AG10803 (cell line): Measurements from ENCODE around the gene FSTL4.

Experiments
- DNase-seq: peaks from one replicate; pipeline ENCODE4 v3.0.0; 2010; ENCODE audit warnings: low read depth
- H3K4me3 ChIP-seq: 2 replicates; pipeline ENCODE4 v1.5.1; 2011; ENCODE audit warnings: mild to moderate bottlenecking, low read length, control low read depth
- TF ChIP-seq, protein P1 (sequence below): conservative IDR thresholded peaks from 2 replicates; pipeline ENCODE4 v1.5.1; 2011; ENCODE audit warnings: mild to moderate bottlenecking, low read length, control low read depth, inconsistent platforms

FSTL4 gene

DNA sequence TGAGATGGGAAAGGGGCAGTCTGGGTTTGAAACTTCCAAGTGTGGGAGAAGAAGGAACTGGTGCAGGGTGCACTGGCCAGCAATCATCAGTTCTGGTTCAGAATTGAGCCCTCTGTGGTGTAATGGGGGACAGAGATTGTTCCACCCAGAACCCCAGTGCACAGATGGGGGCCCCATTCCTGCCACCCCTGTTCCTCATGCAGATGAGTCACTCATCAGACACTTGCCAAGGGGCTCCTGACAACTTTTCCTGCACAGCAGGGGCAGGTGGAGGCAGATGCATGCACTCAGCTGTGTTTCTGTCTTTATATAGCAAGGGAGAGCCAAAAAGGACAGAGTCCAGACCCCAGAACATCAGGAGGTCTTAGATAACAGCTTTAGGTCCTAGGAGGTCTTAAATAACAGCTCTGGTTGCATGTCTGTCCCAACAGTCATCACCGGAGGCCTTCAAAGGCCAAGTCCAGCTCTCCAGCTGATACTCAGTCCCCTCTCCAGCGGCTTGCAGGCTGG lies 307.6 kb downstream of the FSTL4 start:
- no peak overlapping the region for H3K4me3 ChIP-seq
- no peak for DNase-seq
- TF ChIP-seq, protein P1, sequence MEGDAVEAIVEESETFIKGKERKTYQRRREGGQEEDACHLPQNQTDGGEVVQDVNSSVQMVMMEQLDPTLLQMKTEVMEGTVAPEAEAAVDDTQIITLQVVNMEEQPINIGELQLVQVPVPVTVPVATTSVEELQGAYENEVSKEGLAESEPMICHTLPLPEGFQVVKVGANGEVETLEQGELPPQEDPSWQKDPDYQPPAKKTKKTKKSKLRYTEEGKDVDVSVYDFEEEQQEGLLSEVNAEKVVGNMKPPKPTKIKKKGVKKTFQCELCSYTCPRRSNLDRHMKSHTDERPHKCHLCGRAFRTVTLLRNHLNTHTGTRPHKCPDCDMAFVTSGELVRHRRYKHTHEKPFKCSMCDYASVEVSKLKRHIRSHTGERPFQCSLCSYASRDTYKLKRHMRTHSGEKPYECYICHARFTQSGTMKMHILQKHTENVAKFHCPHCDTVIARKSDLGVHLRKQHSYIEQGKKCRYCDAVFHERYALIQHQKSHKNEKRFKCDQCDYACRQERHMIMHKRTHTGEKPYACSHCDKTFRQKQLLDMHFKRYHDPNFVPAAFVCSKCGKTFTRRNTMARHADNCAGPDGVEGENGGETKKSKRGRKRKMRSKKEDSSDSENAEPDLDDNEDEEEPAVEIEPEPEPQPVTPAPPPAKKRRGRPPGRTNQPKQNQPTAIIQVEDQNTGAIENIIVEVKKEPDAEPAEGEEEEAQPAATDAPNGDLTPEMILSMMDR: no peak

DNA sequence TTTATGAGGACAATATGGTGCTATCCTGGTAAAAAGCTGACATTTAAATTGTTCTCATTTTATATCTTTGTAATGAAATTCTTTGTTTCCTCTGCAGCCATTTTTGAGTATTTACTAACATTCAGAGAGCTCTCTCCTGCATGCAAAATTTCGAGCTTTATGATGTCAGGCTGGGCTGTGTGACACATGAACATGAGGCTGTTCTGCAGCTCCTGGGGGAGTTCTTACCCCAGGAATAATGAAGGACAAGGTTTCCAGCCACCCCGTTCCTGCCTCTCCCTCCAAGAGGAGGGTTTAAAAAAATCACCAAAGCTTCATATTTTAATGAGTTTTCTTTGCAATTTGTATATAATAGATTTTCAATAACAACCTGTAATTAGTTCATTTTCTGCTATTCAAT lies 308.2 kb downstream of the FSTL4 start:
- TF ChIP-seq, protein P1: no peak
- no peak for DNase-seq
- no peak overlapping the region for H3K4me3 ChIP-seq

DNA sequence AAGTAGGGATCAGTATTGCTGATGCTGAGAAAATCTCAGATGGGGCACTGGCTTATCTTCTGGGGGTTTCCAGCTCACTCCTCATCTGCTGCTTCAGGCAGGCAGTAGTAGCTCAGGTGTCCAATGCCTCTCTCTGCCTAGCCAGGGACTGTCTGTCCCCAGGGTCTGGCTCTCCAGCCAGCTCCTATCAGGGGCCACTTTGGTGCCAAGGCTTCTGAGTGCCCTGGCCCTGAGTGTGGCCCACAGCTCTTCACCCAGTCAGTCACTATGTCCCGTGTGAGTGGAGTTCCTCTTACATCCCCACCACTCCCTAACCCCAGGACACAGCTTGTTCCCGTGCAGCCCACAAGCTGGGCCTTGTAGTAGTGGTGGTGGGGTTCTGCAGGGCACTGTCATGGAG lies 309.0 kb downstream of the FSTL4 start:
- DNase-seq: no peak
- TF ChIP-seq, protein P1: no peak
- no peak overlapping the region for H3K4me3 ChIP-seq

DNA sequence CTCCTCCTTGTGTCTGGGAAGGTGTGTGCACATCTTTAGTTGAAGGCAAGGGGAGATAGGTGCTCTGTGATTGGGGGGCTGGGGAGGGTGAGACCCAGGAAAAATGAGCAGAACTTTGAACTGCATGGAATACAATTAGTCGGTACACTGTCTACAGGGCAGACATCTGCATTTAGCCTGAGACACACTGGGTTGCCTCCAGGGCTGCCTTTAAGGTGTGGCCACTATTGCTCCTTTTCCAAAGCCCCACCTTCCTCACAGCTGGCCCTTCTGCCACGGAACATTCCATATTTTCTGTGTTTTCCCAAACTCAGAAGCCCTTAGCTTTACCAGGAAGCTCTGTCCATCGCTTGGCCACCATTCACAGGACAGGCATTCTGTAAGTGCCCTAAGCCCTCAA lies 312.6 kb downstream of the FSTL4 start:
- DNase-seq: no peak

DNA sequence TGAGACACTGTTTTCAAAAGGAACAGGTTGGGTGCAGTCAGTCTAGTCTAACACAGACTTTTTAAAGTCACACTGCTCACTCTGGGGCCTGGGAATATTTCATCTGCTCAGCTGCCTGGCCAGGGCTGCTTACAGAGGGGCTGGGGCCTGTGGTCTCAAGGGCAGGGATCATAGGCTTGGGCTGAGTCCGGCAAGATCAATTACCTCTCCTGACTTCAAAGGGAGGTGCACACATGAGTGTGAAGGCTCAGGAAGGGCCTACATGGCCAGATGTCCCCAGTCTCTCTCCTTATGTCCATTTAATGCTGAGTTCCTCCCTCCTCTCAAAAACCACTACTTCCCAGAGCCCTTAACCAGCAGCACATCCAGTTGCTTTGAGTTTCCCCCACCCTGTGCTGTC lies 313.3 kb downstream of the FSTL4 start:
- DNase-seq: no peak
- TF ChIP-seq, protein P1: no peak
- H3K4me3 ChIP-seq: no peak overlapping the region

More for the DNA sequence above, 312.6 kb downstream of the FSTL4 start:
- TF ChIP-seq, protein P1: no peak
- no peak overlapping the region for H3K4me3 ChIP-seq

DNA sequence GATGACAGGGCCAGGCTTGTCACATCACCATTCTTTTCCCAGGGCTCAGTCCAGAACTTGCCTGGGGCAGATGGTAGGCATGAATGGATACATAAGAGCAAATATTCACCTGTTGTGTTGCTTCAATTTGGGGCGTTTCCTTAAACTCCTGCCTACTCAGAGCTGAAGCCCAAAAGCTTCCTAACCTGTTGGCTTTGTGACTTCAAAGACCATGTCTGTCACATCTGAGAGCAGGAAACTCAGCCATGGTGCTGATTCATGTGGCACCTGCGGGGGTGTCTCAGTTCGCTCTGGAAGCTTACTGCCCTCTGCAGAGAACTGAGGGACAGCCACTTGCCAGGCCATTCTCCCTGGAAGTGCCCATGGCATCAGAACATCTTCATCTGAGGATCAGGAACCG lies 313.9 kb downstream of the FSTL4 start:
- no peak overlapping the region for H3K4me3 ChIP-seq
- DNase-seq: no peak
- TF ChIP-seq, protein P1: no peak

DNA sequence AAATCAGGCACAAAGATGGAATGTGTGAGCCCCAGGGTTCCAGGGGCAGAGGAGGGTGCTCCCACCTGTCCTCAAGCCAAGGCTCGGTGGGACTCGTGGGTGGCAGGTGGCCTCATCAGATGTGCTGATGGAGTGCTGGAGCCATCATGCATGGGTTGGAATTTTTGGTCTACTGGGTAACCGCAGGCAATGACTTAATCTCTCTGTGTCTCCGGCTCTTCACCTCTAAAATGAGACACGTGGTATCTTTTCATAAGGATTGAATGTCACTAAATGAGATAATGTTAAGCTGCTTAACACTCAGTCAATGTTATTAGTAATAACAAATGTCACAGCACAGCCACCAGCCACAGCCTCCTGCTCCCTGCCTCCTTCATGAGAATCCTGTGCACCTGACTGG lies 315.0 kb downstream of the FSTL4 start:
- TF ChIP-seq, protein P1: no peak
- H3K4me3 ChIP-seq: no peak overlapping the region
- no peak for DNase-seq
